NCI-H345 treated with DMSO at 0.1 percent for 48 hours (cell line): ENCODE measurements around the gene IL22RA1.

Experiments
- DNase-seq: peaks from one replicate; lab custom pipeline; 2025; ENCODE audit not compliant: unreplicated experiment; lab: John Stamatoyannopoulos, UW

The IL22RA1 gene

DNA sequence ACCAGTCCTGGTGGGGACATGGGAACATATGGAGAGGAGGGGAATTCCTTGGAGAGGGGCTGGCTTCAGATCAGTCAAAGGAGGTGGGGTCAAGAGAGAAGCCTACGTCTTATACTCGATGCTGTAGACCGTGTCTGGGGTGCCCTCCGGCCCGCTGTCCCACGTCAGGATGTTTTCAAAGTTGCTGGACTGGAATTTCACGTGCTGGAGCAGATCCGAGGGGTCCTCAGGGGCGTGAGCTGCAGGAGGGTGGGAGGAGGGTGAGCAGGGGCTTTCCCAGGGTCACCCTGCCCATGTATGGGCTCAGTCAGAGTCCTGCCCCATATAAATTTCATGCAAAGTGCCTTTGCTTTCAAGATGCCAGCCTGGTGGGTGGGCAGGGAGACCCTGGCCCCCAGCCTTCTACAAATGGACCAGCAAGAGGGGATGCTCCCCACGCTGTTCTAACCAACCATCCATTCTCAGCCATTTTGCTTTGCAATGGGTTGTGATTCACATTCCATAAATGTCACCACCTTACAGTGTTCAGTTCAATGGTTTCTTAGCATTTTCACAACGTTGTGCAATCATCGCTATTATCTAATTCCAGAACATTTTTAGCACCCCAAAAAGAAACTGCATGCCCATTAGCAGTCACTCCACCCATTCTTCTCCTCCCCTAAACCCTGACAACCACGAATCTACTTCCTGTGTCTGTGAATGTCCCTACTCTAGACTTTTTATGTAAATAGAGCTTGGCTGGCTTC is 4.3 kb downstream of the IL22RA1 start:
- DNase-seq, result no peak

DNA sequence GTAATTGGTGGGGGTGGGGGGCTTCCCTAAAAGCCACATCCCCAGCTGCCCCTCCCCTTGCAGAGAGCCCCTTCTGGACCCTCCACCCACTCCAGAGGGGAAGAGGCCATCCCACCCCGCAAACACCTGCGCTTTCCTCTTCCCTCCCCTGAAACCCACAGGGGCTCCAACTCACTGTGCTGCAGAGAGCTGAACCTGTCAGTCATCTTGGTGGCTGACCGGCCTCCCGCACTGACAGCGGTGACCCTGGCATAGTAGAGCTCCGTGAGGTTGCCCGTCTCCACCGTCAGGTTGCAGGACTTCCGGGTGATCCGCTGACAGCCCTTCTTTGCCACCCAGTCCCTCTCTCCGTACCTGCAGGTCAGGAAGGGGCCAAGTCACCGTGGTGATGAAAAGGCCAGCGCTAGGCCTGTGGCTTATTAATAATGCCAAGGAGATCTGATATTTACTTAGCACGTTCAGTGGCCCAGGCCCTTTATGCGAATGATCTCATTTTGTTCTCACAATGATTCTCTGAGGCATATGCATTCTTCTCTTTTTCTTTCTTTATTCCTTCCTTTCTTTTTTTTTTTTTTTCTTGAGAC is 5.9 kb downstream of the IL22RA1 start:
- DNase-seq, result no peak

DNA sequence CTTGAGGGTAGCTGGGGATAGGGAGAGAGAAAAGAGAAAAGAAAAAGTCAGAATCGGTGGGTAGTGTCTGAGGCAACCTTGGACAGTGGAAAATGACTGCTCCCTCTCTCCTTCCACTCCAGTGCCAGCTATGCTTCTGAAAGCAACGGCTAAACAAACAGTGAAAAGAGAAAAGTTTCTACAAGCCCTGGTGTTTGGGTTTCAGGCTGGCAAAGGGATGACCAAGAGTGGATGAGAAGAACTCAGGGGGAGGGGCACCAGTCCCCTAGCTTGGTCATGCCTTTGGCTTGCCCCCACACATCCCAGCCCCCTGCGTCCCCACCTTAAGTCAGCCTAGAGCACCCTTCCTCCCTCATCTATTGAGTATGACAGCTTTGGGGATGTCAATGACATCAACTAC is 8.6 kb downstream of the IL22RA1 start:
- DNase-seq, result no peak

DNA sequence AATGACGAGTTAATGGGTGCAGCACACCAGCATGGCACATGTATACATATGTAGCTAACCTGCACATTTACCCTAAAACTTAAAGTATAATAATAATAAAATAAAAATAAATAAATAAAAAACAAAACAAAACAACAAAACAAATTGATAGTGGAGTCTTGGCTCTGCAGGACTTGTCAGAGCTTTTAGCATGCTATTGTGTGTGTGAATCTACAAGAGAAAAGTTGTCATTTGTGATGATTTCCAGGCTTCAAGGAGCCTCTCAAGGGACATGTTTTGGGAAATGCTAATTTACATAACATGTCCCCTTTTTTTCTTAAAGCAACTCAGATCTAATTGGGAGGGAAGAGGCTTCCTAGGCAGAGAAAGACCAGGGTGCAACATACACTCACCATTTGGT is 9.1 kb downstream of the IL22RA1 start:
- DNase-seq, result no peak

DNA sequence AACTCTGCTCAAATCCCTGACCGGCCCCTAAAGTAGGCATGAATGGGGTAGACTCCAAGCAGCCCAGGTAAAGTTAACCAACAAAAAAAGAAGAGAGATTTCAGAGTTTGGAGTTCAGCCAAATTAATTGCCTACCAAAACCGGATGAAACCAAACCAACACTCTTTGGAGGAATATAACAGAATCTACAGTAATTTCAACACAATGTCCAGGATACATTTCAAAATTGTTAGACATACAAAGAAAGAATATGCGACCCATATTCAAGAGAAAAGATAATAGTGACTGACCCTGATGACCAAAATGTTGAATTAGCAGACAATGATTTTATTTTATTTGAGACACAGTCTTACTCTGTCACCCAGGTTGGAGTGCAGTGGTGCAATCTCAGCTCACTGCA is 12.6 kb downstream of the IL22RA1 start:
- DNase-seq, result no peak

- no peak for DNase-seq
Observed at GRCh38 chr1:24127801-24128363, 15.1 kb downstream of the IL22RA1 start.

DNA sequence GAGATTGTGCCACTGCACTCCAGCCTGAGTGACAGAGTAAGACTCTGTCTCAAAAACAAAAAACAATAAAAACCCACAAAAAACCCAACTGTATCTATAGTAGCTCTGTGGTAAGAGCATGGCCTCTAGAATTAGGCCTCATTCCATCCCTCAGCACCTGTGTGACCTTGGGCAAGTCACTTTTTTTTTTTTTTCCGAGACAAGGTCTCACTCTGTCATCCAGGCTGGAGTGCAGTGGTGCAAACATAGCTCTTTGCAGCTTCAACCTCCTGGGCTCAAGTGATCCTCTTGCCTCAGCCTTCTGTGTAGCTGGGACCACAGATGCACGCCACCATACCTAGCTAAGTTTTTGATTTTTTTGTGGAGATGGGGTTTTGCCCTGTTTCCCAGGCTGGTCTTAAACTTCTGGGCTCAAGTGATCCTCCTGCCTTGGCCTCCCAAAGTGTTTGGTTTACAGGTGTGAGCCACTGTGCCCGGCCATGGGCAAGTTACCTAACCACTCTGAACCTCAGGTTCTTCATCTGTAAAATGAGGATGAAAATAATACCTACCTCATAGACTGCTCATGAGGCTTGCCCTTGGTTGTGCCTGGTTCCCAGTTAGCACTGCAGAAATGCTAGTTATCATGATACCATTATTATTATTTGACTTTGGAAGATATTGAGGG is 15.7 kb downstream of the IL22RA1 start:
- no peak for DNase-seq

DNA sequence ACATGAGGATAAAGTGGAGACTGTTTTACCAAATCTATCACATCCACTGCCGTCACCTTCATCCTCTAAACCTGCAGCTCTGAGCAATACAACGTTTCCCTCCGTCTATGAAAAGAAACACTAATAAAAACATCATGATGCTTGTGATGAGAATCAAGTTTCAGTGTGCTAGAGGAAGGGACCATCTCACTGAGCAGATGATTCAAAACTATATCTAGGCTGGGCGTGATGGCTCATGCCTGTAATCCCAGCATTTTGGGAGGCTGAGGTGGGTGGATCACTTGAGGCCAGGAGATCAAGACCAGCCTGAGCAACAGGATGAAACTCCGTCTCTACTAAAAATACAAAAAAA is 16.3 kb downstream of the IL22RA1 start:
- no peak for DNase-seq

- no peak for DNase-seq
Observed at GRCh38 chr1:24126018-24126671, 16.8 kb downstream of the IL22RA1 start.

DNA sequence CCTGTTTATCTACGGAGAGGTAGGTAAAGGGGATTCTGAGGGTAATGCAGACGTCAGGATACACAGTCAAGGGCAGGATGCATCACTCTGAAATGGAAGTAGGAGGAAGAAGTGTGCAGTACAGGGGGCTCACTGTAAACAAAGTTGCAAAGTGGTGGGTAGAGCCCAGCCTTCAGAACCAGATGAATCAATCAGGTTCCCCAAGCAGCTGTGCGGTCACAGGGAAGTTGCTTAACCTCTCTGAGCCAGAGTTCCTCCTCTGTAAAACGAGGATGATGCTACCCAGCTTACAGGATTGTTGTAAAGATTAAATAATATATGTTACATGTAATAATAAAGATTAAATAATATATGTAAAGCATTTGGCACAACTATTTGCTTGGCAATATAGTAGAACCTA is 17.5 kb downstream of the IL22RA1 start:
- DNase-seq, result no peak

- DNase-seq, result no peak
Observed at GRCh38 chr1:24124980-24125379, 18.0 kb downstream of the IL22RA1 start.

GRCh38 chr1:24123611-24124010 is 19.3 kb downstream of the IL22RA1 start:
- DNase-seq, result no peak

- no peak for DNase-seq
Observed at GRCh38 chr1:24122776-24123175, 20.2 kb downstream of the IL22RA1 start.

GRCh38 chr1:24121406-24121805 is 21.5 kb downstream of the IL22RA1 start:
- no peak for DNase-seq

DNA sequence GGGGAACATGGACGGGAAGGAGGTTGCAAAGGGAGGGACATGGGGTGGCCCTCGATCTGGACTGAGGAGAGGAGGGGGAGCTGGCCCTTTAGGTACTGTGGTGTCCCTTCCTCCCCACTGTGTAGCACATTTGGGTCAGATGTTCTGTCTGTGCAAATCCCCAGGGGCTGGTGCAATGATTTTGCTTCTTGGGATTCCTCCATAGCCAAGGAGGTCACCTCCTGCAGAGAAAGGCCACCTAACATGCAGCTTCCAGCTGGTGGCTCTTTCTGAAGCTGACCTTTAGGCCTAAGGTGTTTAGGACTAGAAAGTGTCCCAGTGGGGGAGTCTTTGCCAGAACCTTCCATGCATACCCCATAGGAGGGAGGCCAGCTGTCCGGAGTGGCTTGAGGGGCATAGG is 22.0 kb downstream of the IL22RA1 start:
- no peak for DNase-seq

- no peak for DNase-seq
Observed at GRCh38 chr1:24119859-24120756, 22.8 kb downstream of the IL22RA1 start.

- no peak for DNase-seq
Observed at GRCh38 chr1:24119489-24119858, 23.5 kb downstream of the IL22RA1 start.

DNA sequence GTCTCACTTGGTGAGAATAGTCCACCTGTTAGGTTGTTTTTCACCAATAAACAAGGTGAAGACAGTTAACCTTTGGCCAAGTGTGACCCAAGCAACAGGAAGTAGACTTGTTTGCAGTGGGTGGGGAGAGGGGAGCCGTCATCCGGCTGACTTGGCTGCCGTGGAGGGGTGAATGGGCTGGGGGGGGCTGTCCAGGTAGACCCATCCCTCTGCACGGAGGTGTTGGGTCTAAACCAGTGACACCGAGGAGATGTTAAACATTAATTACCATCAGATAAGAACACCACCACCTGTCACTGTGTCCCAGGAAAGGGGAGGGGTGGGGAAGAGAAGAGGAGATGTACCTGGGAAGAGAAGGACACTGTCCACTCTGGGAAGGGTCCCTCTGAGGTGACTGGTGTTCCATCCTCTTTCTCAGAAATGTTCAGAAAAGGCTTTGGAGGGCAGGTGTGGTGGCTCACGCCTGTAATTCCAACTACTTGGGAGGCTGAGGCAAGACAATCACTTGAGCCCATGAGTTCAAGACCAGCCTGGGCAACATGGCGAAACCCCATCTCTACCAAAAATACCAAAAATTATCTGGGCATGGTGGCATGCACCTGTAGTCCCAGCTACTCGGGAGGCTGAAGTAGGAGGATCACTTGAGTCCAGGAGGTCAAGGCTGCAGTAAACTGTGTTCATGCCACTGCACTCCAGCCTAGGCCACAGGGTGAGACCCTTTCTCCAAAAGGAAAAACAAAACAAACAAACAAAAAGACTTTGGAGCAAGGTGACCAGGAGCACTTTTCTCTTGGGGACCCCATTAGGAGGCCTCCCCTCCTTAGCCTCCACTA is 24.3 kb downstream of the IL22RA1 start:
- DNase-seq, result no peak

- no peak for DNase-seq
Observed at GRCh38 chr1:24117722-24118409, 25.1 kb downstream of the IL22RA1 start.
